DOHH2 (cell line): ENCODE measurements around the gene PTP4A2.

Experiments
- CTCF ChIP-seq: fragments of 200-600 bp; sonication (generic); IDR thresholded peaks from one replicate; pipeline ENCODE4 v1.5.1; 2014; ENCODE audit warnings: antibody characterized with exemption, mild to moderate bottlenecking, low read depth, low read length; ENCODE audit not compliant: poor library complexity, severe bottlenecking
- EZH2phosphoT487 ChIP-seq: fragments of 200-600 bp; sonication (generic); IDR thresholded peaks from 2 replicates; pipeline ENCODE4 v1.6.1; 2017; ENCODE audit warnings: borderline replicate concordance, mild to moderate bottlenecking, antibody characterized with exemption, low read length, moderate library complexity, mixed read lengths

DNA sequence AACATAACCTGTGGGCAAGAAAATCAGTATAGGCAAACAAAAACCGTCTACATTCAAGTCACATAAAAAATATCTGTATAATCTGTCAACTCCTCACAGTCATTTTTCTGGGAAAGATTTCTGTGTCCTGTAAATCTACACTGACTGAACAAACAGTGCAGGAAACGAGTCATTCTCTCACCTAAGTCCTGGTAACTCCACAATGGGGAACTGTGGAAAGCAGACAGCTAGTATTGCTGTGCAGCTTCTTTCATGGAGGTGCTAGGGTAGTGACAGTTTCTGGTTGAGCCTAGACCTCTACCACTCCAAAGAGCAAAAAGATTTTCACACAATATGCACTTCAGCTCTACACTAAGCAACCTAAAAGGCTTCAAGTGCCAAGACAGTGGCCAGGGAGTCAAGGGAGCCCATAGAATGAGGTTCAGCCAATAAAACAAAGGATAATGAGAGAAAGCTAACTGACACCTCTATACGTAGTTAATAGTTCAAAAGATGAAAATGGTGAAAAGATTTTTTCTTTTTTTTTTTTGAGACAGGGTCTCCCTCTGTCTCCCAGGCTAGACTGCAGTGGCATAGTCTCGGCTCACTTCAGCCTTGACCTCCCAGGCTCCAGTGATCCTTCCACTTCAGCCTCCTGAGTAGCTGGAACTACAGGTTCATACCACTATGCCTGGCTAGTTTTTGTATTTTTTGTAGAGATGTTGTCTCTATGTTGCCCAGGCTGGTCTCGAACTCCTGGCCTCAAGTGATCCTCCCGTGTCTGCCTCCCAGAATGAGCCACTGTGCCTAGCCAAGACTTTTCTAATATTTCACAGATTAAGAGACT is 5.5 kb downstream of the PTP4A2 start:
- TF ChIP-seq CTCF (no peak), EZH2phosphoT487 (no peak)
